NCI-H1092 treated with DMSO at 0.1 percent for 48 hours (cell line): Measurements from ENCODE around the gene EPHB1.

Source experiments
- DNase-seq: peaks from one replicate; lab custom pipeline; 2025; lab: John Stamatoyannopoulos, UW

Gene EPHB1

DNA sequence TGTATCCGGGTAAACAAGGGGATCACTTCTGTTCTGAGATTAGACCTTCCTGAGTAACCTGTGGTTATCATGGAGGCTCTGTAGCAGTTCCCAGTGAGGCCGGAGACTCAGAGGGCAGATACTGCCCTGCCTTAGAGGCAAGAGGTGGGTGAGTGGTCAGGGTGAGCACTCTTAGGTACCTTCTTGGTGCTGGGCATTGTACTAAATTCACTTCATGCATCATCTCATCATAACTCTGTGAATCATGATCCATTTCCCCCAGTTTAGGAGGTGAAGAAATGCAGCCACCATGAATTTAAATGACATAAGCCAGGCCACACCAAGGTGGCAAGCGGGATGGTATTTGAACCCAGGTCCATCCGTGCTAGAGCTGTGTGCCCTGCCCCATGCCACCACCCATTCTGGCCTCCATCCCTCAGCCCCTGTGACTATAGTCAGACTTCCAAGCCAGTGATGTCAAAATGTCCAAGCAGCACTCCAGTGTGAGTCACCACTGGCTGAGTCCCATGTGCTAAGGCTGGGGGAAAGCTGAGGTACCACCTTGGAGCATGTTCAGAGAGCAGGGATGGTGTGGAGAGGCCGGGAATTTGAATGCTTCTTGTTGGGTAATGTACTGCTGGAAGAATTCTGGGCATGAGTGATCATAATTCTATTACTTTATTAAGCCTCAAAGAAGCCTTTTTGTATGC, 88.8 kb downstream of the EPHB1 start:
- DNase-seq = no peak

DNA sequence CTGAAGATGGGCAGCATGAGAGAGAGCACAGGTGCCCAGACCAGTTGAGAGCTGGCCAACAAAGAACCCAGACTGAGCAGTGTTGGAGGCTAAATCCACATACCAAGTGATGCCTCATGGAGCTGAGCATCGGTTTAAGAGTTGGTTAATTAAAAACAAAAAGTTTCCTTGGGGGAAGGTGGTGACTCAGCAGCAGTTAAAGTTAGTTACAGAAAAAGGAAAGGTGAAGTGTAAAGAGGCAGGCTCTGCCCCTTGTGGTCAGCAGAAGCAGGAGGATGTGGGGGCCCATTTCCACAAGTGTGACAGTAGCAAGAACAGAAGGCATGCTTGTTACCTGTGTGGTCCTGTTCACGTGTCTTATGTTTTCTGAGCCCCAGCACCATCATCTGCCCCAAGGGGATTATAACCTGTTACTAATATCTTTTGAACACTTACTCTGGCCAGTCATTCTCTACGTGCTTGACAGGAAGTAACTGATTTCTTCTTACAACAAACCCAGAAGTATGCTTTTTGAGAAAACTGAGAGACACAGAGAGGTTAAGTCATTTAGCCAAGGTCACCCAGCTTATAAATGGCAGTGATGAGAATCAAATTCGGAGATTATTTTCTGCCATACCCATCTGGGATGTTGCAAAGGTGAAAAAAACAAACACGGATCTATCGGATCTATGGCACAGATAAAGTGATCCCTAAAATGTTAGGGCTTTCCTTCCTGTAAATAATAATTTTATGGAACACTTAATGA, 91.0 kb downstream of the EPHB1 start:
- no peak for DNase-seq

- DNase-seq = no peak
Observed at GRCh38 chr3:134886991-134887390, 91.9 kb downstream of the EPHB1 start.

- no peak for DNase-seq
Observed at GRCh38 chr3:134887536-134887935, 92.5 kb downstream of the EPHB1 start.

DNA sequence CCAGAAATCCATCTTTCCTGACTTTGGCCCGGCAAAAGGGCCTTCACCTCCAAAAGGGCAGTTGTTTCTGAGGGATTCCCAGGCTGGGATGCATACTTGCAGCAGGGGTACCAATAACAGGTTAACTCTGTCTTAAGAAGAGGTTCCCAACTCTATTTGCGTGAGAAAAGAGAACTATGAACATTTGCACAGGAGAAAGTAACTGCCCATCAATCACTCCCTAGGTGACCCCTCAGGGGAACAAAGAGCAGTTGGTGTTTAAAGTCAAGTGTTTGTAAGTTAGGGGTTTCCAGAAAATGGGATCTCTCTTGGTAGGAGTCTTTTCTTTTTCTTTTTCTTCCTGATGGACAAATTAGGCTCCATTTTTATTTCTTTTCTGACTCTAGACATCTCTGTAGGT, 97.3 kb downstream of the EPHB1 start:
- no peak for DNase-seq

DNA sequence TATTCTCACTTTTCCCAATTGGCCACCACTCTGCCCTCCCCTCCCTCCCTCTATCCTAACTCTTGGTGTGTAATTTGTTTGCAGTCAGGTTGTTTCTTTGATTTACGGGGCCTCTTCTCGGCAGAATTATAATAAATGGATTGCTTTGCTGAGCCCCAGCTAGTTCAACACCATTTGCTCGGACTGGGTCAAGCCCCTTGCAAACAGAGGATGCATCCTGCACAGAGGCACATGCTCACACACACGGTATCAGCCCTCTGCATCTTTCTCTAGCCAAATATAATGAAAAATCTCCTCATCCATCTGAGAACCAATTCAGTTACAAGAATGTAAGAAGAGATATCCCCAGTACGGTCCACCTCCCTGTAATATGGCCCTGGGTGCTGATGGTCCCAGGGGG, 97.7 kb downstream of the EPHB1 start:
- DNase-seq = no peak

DNA sequence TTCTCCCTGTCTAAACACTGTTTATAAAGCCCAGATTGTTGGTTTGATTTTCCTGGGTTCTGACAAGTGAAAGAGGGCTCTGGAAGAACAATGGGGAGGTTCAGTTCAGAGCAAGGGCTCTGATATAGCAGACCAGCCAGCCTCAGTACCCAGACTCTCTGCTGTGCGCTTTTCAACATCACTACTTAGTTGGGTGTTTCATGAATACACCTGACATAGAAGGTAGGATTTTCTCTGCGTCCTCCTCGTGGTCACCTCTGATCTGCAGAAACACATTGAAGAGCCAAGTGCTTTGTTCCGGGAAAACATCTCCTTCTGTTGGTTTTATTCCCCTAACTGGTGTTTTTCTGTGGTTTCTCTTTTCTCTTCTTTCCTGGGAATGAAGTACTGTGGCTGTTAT, 99.5 kb downstream of the EPHB1 start:
- DNase-seq = no peak

GRCh38 chr3:134895181-134895580, 100.1 kb downstream of the EPHB1 start:
- DNase-seq = no peak

- no peak for DNase-seq
Observed at GRCh38 chr3:134896141-134896540, 101.1 kb downstream of the EPHB1 start.

- DNase-seq = no peak
Observed at GRCh38 chr3:134896696-134897095, 101.6 kb downstream of the EPHB1 start.

DNA sequence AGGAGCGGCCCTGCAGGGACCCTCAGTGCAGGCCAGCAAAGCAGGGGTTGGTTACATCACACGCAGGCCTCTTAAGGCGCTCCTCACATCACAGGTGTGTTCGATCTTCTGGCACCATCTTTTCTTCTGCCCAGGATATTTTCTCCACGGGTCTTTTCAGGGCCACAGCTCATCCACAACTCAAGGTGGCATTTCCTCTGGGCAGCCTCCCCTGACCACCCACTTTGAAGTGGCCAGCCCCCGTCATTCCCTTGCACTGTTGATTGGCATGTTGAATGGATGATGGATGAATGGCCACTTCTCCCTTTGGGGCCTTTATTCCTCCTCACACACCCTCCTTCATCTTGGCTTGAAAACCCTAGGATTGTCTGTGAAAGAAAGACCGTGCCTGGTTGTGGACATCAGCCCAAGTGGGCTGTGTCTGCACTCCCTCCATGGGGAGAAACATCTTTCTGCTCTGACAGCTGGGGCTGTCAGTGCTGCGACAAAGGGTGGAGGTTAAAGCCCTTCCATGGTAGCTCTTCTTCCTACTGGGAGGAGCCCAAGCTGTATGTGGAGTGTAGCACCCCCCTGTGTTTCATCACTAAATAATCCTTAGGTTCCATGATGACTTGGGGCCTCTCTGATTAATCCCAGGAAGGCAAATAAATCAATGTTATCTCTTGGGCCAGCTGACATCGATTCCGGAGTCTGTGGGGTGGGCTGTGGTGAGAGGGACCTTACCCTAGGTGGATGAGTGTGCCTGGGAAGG, 102.5 kb downstream of the EPHB1 start:
- peak; percentile 6 for DNase-seq

- DNase-seq = peak; percentile 74
Observed at GRCh38 chr3:134898181-134898754, 103.2 kb downstream of the EPHB1 start.

DNA sequence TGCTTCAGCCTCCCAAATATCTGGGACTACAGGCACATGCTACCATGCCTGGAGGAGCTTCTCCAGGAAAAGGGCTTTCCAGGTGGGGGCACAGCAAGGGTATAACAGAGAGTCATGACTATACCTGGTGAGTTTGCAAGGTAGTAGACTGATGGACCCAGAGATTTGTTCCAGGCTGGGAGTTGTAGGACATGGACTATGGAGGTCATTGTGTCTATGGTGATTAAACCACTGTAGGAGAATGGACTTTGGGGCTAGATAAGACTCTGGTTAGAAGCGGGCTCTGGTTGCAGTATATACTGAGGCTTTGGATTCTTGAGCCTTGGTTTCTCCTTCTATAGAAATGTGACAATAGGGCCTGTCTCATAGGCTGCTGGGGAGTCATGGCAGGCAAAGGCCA, 104.7 kb downstream of the EPHB1 start:
- DNase-seq = no peak

DNA sequence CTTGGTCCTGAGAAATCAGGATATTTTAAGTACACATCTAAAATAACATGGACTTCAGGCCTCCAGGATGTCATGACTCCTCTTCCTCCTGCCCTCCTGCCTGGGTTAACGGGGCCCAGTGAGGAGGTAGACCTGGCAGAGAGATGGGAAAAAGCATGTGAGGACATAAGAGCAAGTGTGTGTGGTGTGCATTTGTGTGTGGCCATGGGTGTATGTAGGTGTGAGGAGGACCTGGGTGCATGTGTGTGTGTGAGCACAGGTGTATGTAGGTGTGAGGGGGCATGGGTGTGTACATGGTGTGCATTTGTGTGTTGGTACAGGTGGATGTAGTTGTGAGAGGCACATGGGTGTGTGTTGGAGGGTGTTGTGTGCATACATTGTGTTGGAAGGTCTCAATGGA, 105.4 kb downstream of the EPHB1 start:
- no peak for DNase-seq

- no peak for DNase-seq
Observed at GRCh38 chr3:134901461-134901860, 106.4 kb downstream of the EPHB1 start.

DNA sequence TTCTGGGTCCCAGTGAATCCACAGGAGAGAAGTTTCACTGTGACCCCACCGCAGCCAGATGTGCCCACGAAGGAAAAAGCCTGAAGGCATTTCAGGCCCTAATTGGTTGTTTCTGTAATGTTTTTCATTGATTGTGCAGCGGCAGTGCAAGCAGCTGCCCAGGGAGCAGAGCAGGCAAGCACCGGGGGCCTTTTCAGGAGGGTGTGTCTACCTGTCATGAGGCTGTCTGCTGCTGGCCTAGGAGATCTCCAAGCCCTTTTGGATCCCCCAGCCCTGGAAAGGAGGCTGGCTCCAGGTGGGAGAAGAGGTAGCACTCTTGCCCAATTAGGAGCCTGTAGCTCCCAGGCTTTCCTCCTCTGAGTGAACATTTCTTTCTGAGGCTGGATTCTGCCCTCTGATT, 108.8 kb downstream of the EPHB1 start:
- no peak for DNase-seq

DNA sequence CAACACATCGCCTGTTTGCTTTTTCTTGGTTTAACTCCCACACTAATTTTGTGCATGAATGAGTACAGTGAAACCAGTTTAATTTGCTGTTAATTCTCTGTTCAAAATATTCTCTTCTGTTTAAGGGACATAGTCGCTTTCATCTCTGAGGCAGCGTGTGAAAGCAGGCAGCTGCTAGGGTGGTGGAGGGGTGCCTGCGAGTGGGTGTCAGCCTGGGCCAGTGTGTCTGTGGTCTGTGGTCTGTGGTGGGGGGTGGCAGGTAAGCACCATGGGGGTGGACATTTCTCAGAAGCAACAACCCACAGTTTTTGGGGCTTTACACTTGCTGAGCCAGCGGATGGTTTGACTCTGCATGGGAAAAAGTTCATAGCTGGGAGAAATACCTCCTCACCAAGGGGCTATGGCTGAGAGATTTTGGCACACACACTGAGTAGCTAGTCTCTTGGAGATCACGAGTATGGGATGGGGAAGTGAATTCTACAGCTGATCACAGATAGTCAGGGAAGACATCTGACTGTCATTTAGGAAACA, 109.2 kb downstream of the EPHB1 start:
- no peak for DNase-seq

- DNase-seq = no peak
Observed at GRCh38 chr3:134904776-134905646, 110.0 kb downstream of the EPHB1 start.

GRCh38 chr3:134905647-134905935, 110.5 kb downstream of the EPHB1 start:
- DNase-seq = no peak

DNA sequence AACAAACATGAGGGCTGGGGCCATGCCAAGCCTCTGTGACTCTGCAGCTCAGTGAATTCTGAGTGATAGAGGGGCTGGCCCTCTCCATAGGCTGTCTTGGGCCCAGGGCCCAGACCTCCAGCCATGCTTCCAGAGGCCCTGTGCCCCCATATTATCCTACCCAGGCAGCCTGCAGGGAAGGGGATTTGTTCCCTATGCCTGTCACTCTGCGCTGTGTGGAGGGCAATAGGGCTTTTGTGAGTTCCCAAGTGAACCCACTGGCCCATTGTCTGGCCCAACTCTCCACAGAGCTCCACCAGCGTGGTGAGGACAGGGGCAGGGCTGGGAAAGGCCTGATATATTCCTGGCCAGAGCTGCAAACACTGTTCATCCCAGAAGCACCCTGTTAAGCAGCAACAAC, 113.2 kb downstream of the EPHB1 start:
- no peak for DNase-seq

DNA sequence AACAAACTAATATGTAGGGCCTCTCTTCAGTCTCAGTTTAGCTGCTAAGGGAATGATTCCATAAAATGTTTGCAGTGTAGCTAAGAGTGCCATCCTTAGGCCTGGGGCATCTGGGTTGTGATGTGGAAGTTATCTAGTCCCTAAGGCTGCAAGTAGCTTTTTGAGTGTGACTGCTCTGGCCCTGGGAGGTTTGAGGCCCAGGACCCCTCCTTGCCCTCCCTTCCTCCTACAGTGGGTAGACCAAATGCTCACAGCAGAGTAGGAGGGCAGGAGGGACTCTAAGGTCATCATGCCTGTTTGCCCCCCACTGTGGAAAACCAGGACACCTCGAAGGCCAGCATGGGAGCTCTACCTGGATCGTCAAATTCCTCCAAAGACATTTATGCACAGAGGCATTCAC, 115.0 kb downstream of the EPHB1 start:
- DNase-seq = no peak
